Measurements from ENCODE around the gene TMEM255B. TPM values are rescaled to one million over a fixed set of nuclear protein-coding genes. Genes with fewer than 3 reads are reported as not detected.

Gene TMEM255B
- total RNA-seq, 2 experiments from 2014 or later = 1.4 to 1.6 TPM

DNA sequence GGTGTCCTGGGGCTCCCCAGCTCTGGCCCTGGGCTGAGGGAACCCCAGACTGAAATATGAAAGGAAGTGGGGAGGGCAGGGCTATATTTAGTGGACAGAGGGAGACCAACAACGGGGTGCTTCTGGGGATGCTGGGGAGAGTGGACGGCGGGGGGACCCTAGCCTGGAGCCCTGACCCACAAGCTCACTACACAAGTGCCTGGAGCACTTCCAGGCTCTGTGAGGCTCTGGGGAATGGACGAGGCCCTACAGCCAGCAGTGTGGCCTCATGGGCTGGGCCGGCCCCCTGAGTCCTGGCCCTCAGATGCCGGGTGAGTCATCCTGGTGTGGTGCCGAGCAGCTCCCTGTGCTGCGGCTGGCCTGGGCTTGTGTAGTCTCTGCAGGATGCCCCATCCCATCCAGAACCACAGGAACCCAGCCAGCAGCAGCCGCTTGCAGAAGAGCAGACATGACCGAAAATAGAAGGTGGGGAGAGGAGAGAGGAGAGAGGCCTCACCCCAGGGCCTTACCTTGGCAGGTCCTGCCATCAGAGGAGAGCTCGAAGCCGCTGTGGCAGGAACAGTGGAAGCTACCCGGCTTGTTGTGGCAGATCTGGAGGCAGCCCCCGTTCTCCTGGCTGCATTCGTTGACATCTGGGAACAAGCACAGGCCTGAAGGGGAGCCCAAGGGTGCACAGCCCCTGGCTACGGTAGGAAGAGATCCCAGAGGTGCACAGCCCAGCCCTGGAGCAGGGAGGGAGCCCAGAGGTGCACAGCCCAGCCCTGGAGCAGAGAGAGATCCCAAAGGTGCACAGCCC, 78.7 kb downstream of the TMEM255B start:
- peak overlapping the region; percentile 57 for H3K27ac Mint-ChIP-seq
- POLR2A ChIA-PET = no interaction called here
- ATAC-seq (ENCODE audit: low read depth) (no peak), DNase-seq (no peak)
- H3K4me1 Mint-ChIP-seq = peaks cover 10% of the 10 kb centered on the region
- H3K36me3 Mint-ChIP-seq = no peaks in the 10 kb centered on the region
- H3K27me3 Mint-ChIP-seq = no peaks in the 10 kb centered on the region
- no peak overlapping the region for H3K4me3 Mint-ChIP-seq
- H3K9me3 Mint-ChIP-seq = peaks cover 5% of the 10 kb centered on the region

DNA sequence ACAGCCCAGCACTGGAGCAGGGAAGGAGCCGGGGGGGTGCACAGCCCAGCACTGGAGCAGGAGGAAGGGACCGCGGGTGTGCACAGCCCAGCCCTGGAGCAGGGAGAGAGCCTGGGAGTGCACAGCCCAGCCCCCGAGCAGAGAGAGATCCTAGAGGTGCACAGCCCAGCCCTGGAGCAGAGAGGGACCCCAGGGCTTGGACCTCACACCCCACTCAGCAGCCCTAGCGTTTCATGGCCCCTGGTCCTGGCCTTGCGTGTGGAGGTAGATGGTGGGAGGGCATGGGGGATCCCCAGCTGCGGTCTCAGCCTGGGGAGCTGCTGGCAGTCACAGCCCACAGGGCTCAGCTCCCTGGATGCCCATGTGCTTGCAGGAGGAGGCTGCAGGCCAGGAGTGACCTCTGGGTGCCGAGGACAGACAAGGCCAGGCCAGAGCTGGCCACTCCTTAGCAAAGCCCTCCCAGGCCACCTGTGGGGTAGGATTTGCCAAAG, 79.7 kb downstream of the TMEM255B start:
- no peak for DNase-seq
- Mint-ChIP-seq H3K27me3 (no peaks in the 10 kb centered on the region), H3K36me3 (no peaks in the 10 kb centered on the region), H3K4me1 (peaks cover 10% of the 10 kb centered on the region), H3K27ac (no peak overlapping the region), H3K9me3 (peaks cover 5% of the 10 kb centered on the region), H3K4me3 (no peak overlapping the region)
- ATAC-seq (ENCODE audit: low read depth) = no peak
- POLR2A ChIA-PET = no interaction called here

DNA sequence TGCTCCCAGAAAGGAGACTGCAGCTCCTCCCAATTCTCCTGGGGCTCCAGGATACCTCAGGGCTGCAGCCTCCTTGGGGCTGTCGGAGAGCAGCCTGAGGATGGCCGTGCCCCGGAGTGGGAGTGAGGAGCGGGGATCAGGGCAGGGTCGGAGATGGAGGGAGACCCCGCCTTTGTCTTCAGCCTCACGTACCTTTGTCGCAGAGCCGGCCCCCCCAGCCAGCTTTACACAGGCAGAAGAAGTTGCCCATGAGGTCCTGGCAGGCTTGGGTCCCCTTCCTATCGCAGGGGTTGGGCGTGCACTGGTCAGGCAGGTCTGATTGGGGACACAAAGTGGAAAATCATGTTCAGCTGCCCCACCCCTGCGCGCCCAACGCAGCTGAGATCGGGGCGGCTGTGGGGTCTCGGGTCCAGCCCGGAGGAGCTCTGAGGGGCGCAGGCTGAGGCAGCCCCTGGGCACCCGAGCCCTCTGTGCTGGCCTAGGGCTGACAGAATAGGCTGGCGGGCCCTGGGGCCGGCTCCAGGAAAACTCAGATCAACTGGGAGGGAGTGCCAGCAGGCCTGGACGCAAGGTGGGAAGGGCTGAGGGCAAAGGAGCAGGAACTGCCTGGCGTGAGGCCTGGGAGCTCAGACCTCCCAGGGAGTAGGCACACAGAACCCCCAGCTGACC, 80.6 kb downstream of the TMEM255B start:
- peaks cover 5% of the 10 kb centered on the region for H3K9me3 Mint-ChIP-seq
- DNase-seq = no peak
- POLR2A ChIA-PET = no interaction called here
- H3K27me3 Mint-ChIP-seq = peaks cover 4% of the 10 kb centered on the region
- no peaks in the 10 kb centered on the region for H3K36me3 Mint-ChIP-seq
- ATAC-seq (ENCODE audit: low read depth) = no peak
- peaks cover 14% of the 10 kb centered on the region for H3K4me1 Mint-ChIP-seq
- H3K27ac Mint-ChIP-seq = no peak overlapping the region
- no peak overlapping the region for H3K4me3 Mint-ChIP-seq

DNA sequence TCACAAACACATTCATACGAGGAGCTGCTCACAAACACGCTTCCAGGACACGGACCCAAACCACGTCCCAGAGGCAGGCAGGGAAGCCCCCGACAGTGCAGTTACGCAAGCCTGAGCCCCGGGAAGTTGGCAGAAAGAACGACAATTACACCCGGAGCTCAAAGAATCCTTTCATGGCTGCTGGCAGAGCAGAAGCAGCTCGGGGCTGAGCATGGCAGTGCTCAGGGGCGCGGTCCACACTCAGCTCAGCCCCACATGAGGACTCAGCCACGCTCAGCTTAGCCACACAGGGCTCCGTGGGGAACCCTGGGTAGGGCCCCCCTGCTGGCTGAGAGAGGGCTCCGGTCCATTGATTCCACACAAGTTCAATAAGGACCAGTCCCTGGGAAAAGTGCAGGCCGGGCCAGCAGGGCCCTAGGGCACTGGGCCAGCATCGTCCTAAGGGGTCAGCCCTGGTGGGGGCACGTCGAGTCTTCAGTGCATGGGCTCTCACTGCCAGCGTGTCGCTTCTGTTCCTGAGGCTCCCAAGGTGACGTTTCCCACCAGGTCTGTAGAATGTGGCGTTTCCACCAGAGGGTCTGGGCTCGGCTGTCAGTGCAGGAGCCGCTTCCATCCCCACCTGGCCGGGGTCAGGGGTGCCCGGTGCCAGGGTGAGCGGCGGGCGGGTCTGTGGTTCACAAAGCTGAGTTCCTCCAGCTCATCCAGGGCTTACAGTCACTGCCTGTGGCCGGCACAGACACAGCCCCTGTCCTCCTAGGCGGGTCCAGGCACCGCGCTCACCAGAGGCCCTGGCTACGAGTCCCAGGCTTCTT, 81.7 kb downstream of the TMEM255B start:
- Mint-ChIP-seq H3K4me1 (peaks cover 22% of the 10 kb centered on the region), H3K27ac (no peak overlapping the region), H3K27me3 (peaks cover 5% of the 10 kb centered on the region), H3K4me3 (no peak overlapping the region), H3K36me3 (no peaks in the 10 kb centered on the region), H3K9me3 (peaks cover 5% of the 10 kb centered on the region)
- POLR2A ChIA-PET = no interaction called here
- no peak for ATAC-seq (ENCODE audit: low read depth)
- no peak for DNase-seq

DNA sequence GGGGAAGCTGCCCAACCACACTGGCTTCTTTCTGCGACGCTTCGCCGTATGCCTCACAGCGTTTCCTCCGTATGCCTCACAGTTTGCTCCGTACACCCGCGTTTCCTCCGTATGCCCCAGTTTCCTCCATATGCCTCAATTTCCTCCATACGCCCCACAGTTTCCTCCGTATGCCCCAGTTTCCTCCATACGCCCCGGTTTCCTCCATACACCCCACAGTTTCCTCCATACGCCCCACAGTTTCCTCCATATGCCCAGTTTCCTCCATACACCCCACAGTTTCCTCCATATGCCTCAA, 82.3 kb downstream of the TMEM255B start:
- ATAC-seq (ENCODE audit: low read depth) (no peak), DNase-seq (no peak)
- Mint-ChIP-seq H3K27me3 (peaks cover 5% of the 10 kb centered on the region), H3K4me1 (peaks cover 28% of the 10 kb centered on the region), H3K36me3 (no peaks in the 10 kb centered on the region), H3K4me3 (no peak overlapping the region), H3K27ac (peak overlapping the region; percentile 28), H3K9me3 (peaks cover 5% of the 10 kb centered on the region)
- POLR2A ChIA-PET = no interaction called here

DNA sequence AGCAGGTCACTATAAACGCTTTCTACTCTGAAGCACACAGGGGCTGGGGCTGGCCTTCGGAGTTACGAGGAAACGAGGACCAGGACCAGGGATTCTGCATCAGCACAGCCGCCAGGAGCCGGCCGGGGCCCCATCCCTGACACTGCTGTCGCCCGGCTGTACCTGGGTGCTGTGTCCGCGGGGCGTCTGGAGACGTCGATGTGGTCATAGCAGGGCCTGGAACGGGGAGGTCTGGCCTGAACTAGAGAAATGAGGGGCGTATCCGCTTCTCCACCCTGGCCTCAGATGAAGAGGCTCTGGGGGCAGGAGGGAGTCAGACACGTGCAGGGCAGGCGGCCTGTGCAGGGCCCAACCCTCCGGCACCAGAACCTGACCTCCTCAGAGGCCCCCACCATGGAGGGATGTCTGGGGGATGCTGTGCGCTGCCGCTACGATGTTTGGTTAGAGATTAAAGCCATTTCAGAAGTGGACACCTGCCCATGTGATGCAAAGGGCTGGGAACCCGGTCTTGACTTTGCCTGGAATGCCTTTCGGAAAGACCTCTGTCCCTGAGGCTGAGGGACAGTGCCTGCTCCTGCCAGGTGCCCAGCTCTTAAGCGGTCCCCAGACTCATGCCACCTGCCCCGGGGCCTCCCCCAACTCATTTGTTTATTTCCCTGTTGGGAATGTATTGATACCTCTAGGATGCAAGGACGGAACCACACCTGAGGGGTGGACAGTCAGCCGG, 83.5 kb downstream of the TMEM255B start:
- no peak overlapping the region for H3K27ac Mint-ChIP-seq
- H3K9me3 Mint-ChIP-seq = peaks cover 5% of the 10 kb centered on the region
- no peak for DNase-seq
- peaks cover 25% of the 10 kb centered on the region for H3K4me1 Mint-ChIP-seq
- H3K36me3 Mint-ChIP-seq = no peaks in the 10 kb centered on the region
- ATAC-seq (ENCODE audit: low read depth) = no peak
- peaks cover 10% of the 10 kb centered on the region for H3K27me3 Mint-ChIP-seq
- H3K4me3 Mint-ChIP-seq = no peak overlapping the region
- POLR2A ChIA-PET = no interaction called here

DNA sequence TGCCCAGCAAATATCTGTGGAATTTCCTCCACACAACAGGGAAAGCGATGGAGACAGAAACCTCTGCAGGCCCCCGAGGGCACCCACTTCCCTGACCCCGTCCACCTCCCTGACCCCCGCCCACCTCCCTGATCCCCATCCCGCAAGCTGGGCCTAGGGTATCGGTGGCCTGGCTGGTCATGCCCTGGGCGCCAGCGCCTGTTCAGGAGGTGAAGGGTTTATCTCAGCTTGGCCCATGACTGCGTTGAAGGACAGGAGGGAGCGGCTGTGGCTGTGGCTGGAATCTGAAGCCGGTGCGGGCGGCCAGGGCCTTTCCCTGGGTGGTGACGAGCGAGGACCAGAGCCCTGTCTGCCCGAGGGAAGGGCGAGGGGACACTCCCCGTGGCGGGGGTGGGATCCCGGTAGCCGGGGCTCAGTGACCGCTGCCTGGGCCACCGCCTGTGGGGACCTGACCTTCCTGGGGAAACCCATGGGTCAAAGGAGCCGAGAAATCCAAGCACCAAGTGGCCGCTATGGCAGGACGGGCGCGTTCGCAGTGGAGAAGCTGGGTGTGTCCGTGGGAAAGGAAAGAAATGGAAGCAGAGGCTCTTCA, 84.1 kb downstream of the TMEM255B start:
- Mint-ChIP-seq H3K9me3 (peaks cover 5% of the 10 kb centered on the region), H3K27me3 (peaks cover 10% of the 10 kb centered on the region), H3K4me3 (no peak overlapping the region), H3K36me3 (no peaks in the 10 kb centered on the region), H3K27ac (no peak overlapping the region), H3K4me1 (peaks cover 25% of the 10 kb centered on the region)
- DNase-seq (no peak), ATAC-seq (ENCODE audit: low read depth) (no peak)
- POLR2A ChIA-PET = no interaction called here

DNA sequence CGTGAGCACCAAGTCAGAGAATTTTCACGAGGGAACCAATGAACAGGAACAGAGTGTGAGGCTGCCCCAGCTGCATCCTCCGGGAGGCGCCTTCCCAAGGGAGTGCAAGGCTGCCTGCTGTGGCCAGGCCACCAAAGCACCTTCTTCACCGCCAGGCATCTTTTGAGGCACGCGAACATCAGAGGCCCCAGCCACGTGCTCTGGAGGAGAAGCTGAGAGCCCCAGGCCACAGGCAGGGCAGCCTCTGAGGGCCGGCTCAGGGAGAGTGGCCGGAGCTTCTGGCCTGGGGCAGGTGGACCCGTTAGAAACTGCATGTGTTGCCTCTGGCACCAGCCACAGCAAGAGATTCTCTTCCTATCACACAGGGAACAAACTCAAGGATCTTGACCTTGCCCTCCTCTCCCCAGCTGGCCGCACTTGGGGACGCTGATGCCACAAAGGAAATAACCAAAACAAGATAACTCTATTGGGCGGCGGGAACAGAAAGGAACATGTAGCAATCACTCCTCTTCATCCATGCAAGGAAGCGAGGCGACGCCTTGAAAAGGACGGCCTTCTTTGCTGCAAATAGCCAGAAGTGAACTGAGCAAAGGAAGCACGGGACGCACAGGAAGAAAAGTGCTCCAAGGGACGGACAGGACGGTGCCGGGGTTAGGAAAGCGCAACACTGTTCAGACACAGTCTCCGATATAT, 85.0 kb downstream of the TMEM255B start:
- ATAC-seq (ENCODE audit: low read depth) = no peak
- DNase-seq = no peak
- Mint-ChIP-seq H3K9me3 (peaks cover 5% of the 10 kb centered on the region), H3K27me3 (peaks cover 10% of the 10 kb centered on the region), H3K27ac (no peak overlapping the region), H3K4me3 (no peak overlapping the region), H3K36me3 (no peaks in the 10 kb centered on the region), H3K4me1 (peaks cover 25% of the 10 kb centered on the region)
- POLR2A ChIA-PET = no interaction called here

DNA sequence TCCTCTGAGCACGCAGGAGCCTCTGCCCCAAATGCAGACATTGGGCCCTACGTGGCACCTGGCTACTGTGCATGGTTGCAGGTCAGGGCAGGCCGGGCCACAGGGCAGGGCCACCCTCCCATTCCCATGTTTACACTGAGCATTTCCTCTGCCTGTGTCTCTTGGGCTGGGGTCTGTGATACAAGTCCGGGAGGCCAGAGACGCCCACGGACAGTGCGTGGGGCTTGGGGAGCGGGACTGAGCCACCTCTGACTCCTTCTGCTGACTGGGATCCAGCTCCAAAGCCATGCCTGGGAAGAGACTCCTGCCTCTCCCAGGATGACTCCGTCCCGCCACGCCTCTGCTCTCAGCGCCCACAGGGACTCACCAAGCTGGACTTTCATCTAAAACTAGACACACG, 86.0 kb downstream of the TMEM255B start:
- no peak overlapping the region for H3K4me3 Mint-ChIP-seq
- ATAC-seq (ENCODE audit: low read depth) = no peak
- H3K27me3 Mint-ChIP-seq = peaks cover 13% of the 10 kb centered on the region
- no peak for DNase-seq
- peaks cover 5% of the 10 kb centered on the region for H3K9me3 Mint-ChIP-seq
- H3K4me1 Mint-ChIP-seq = peaks cover 25% of the 10 kb centered on the region
- H3K27ac Mint-ChIP-seq = no peak overlapping the region
- no peaks in the 10 kb centered on the region for H3K36me3 Mint-ChIP-seq
- POLR2A ChIA-PET = no interaction called here

DNA sequence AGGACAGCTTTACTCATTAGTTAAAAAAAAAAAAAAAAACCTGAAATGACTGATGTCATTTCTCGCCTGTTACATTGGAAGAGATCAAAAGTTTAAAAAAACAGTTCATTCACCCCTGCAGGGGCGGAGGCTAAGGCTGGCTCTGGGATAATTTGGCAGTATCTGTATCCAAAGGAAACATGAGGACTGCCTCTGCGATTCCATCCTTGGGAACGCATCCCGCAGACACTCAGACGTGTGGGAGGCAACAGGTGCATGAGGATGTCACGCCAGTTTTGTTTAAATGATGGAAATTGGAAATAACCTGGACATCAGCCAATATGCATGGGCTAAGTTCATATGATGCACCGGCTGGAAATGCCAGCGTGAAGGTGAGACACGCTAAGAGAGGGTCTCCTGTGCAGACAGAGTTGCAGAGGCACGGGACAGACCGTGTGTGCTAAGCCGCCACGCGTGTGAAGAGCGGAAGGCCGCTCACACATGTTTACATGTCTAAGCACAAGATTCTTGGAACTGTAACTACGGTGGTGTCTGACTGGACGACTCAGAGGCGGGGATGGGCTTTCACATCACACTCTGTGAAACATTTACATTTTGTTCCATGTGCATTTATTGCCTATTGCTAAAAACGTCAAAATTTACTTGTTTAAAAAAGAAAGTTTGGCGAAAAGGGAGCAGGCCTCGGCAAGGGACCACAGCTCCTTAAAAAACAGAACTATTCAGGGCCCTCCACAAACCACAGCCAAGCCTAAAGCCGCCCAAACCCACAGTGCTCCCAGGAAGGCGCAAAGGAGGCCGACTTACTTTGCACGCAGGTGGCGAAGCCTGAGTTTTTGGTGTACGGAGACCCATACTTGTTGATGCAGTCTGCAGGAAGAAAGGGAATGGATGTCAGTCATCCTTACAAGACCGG, 87.0 kb downstream of the TMEM255B start:
- POLR2A ChIA-PET = no interaction called here
- Mint-ChIP-seq H3K27ac (peak overlapping the region; percentile 6), H3K27me3 (peaks cover 13% of the 10 kb centered on the region), H3K4me1 (peaks cover 25% of the 10 kb centered on the region), H3K36me3 (no peaks in the 10 kb centered on the region), H3K9me3 (peaks cover 5% of the 10 kb centered on the region), H3K4me3 (peak overlapping the region; percentile 60)
- DNase-seq = peak; percentile 20
- no peak for ATAC-seq (ENCODE audit: low read depth)

DNA sequence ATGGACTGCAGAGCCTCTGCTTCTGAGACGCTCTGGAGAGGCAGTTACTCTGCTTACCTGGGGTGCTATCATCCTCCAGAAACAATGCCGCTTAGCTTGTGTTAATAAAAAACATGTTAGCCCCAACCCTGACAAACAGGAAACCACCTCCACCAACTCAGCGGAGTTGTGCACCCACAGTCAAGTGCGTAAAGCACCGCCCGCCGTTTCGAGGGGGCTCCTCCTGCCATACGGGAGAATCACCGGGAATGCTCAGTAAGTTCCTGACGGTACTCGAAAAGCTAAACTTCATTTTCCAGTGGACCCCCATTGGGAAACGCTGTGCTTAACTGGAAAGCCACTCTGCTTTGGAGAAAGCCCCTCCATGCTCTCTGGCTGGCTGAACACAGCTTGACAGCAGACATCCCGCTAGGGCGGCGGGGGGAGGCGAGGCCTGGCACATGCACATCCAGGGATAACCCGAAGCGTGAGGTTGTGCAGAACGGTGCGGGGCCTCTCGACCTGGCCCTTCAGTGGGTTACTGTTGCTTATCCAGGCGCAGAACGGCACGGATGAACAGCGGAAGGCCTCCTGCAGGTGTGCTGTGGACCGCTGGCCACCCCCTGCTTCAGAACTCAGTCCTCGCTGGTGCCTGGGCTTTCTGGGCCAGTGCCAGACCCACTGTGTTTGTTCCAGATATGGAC, 87.8 kb downstream of the TMEM255B start:
- peaks cover 4% of the 10 kb centered on the region for H3K9me3 Mint-ChIP-seq
- H3K36me3 Mint-ChIP-seq = no peaks in the 10 kb centered on the region
- POLR2A ChIA-PET = no interaction called here
- peak overlapping the region; percentile 60 for H3K4me3 Mint-ChIP-seq
- peaks cover 13% of the 10 kb centered on the region for H3K27me3 Mint-ChIP-seq
- no peak overlapping the region for H3K27ac Mint-ChIP-seq
- peaks cover 25% of the 10 kb centered on the region for H3K4me1 Mint-ChIP-seq
- DNase-seq (peak; percentile 38), ATAC-seq (ENCODE audit: low read depth) (peak; percentile 85)

All from activated naive CD8-positive, alpha-beta T cell treated with anti-CD3 and anti-CD28 coated beads, Interleukin-2, amount 10 ng/mL, durations not matched to agents 7 days and 5 days (primary cell).